ENCODE data around the gene KRT76. TPM values are rescaled to one million over a fixed set of nuclear protein-coding genes. Genes with fewer than 3 reads are reported as not detected.

KRT76 gene
- not detected in 5 replicates for total RNA-seq (2022; extraction: Qiagen RNA extraction; ENCODE audit: low read depth)

GRCh38 chr12:52776913-52777395, at the start of gene KRT76:
KRT76 (minus strand) TSS chr12:52777345; CDS start chr12:52777291, 54 bp downstream.

GRCh38 chr12:52813885-52814709, 37.0 kb upstream of the KRT76 start, which contains the start of gene KRT4:
KRT4 (minus strand) TSS chr12:52814116; CDS start chr12:52814058, 58 bp downstream.

GRCh38 chr12:52795694-52796428, 18.7 kb upstream of the KRT76 start, which contains the start of gene KRT3:
KRT3 (minus strand) TSS chr12:52796117; CDS start chr12:52796042, 75 bp downstream.

Other genes starting within 250 kb of the KRT76 start
- gene KRT71, start 224.2 kb downstream of the KRT76 start, total RNA-seq (2022; extraction: Qiagen RNA extraction; ENCODE audit: low read depth), result not detected in 5 replicates
- gene KRT74, start 203.5 kb downstream of the KRT76 start, total RNA-seq (2022; extraction: Qiagen RNA extraction; ENCODE audit: low read depth), result not detected in 5 replicates
- gene KRT72, start 175.9 kb downstream of the KRT76 start, total RNA-seq (2022; extraction: Qiagen RNA extraction; ENCODE audit: low read depth), result not detected in 5 replicates
- gene KRT73, start 158.8 kb downstream of the KRT76 start, total RNA-seq (2022; extraction: Qiagen RNA extraction; ENCODE audit: low read depth), result not detected in 5 replicates
- gene KRT2, start 125.1 kb downstream of the KRT76 start, total RNA-seq (2022; extraction: Qiagen RNA extraction; ENCODE audit: low read depth), result 0.04 TPM in 1 of 5 replicates, not detected in the others
- gene KRT1, start 96.9 kb downstream of the KRT76 start, total RNA-seq (2022; extraction: Qiagen RNA extraction; ENCODE audit: low read depth), result not detected in 5 replicates
- gene KRT77, start 73.8 kb downstream of the KRT76 start, total RNA-seq (2022; extraction: Qiagen RNA extraction; ENCODE audit: low read depth), result not detected in 5 replicates
- gene KRT3, start 18.8 kb upstream of the KRT76 start, total RNA-seq (2022; extraction: Qiagen RNA extraction; ENCODE audit: low read depth), result 0.05 to 0.07 TPM (median 0.05 TPM) in 3 of 5 replicates, not detected in the others
- 2.7 to 4.0 TPM (median 3.3 TPM) in 5 replicates for gene KRT4, start 36.8 kb upstream of the KRT76 start, total RNA-seq (2022; extraction: Qiagen RNA extraction; ENCODE audit: low read depth)
- gene KRT79, start 57.0 kb upstream of the KRT76 start, total RNA-seq (2022; extraction: Qiagen RNA extraction; ENCODE audit: low read depth), result 0.08 to 0.20 TPM (median 0.10 TPM) in 3 of 5 replicates, not detected in the others
- 0.07 to 0.19 TPM (median 0.16 TPM) in 3 of 5 replicates, not detected in the others for gene KRT78, start 71.6 kb upstream of the KRT76 start, total RNA-seq (2022; extraction: Qiagen RNA extraction; ENCODE audit: low read depth)
- 3,152 to 3,514 TPM (median 3,324 TPM) in 5 replicates for gene KRT8, start 127.7 kb upstream of the KRT76 start, total RNA-seq (2022; extraction: Qiagen RNA extraction; ENCODE audit: low read depth)
- 2,085 to 2,459 TPM (median 2,349 TPM) in 5 replicates for gene KRT18, start 171.8 kb upstream of the KRT76 start, total RNA-seq (2022; extraction: Qiagen RNA extraction; ENCODE audit: low read depth)
- 258 to 413 TPM (median 299 TPM) in 5 replicates for gene EIF4B, start 229.1 kb upstream of the KRT76 start, total RNA-seq (2022; extraction: Qiagen RNA extraction; ENCODE audit: low read depth)